DND-41 (cell line): ENCODE results near the gene CGB5.
"Not testable (repeated sequence)": the region's sequence is repeated elsewhere in the genome, so short reads cannot be mapped to it uniquely, and the experiment has no call there.

Experiments used
- ATAC-seq: fragments of 200-7000 bp; cut with Tn5 transposase; 3 replicates; pipeline ENCODE4 v1.9.1; 2021; ENCODE audit warnings: low read depth; ENCODE audit not compliant: insufficient read depth
- DNase-seq: peaks from one replicate; pipeline ENCODE4 v3.0.0-alpha.2; 2020
- H2AFZ ChIP-seq: 2 replicates; pipeline ENCODE4 v1.6.0; 2012; ENCODE audit warnings: low read depth, low read length
- H3K27ac ChIP-seq: 2 replicates; pipeline ENCODE4 v1.5.1; 2012; ENCODE audit warnings: low read length, inconsistent platforms
- H3K27me3 ChIP-seq: fragments of 200-600 bp; sonication (generic); 2 replicates; pipeline ENCODE4 v1.6.0; 2012; ENCODE audit warnings: low read length, mild to moderate bottlenecking, inconsistent platforms; ENCODE audit not compliant: insufficient read depth, poor library complexity
- H3K36me3 ChIP-seq: 2 replicates; pipeline ENCODE4 v1.5.1; 2012; ENCODE audit warnings: low read length, inconsistent platforms; ENCODE audit not compliant: insufficient read depth
- H3K4me1 ChIP-seq: 2 replicates; pipeline ENCODE4 v1.5.1; 2012; ENCODE audit warnings: mild to moderate bottlenecking, low read length; ENCODE audit not compliant: insufficient read depth
- H3K4me2 ChIP-seq: 2 replicates; pipeline ENCODE4 v1.6.0; 2012; ENCODE audit warnings: mild to moderate bottlenecking, moderate library complexity, low read length, inconsistent platforms; ENCODE audit not compliant: insufficient read depth
- H3K4me3 ChIP-seq, 2 experiments: fragments of 200-600 bp in 1 of 2; shearing (Covaris generic) in 1 of 2; 2 replicates each; pipeline ENCODE4 v1.5.1; 2012 to 2016; ENCODE audit warnings: inconsistent platforms in 2 of 2, low read length in 2 of 2, mild to moderate bottlenecking in 2 of 2, low read depth in 1 of 2, moderate library complexity in 1 of 2
- H3K79me2 ChIP-seq: 2 replicates; pipeline ENCODE4 v1.6.0; 2012; ENCODE audit warnings: low read length, inconsistent platforms; ENCODE audit not compliant: insufficient read depth
- H3K9ac ChIP-seq: 2 replicates; pipeline ENCODE4 v1.6.0; 2012; ENCODE audit warnings: low read depth, mild to moderate bottlenecking, inconsistent platforms, low read length, moderate library complexity
- H3K9me3 ChIP-seq: 2 replicates; pipeline ENCODE4 v1.5.1; 2012; ENCODE audit warnings: low read length, moderate library complexity, mild to moderate bottlenecking, inconsistent platforms; ENCODE audit not compliant: insufficient read depth, severe bottlenecking
- H4K20me1 ChIP-seq: 2 replicates; pipeline ENCODE4 v1.6.0; 2012; ENCODE audit warnings: low read length; ENCODE audit not compliant: insufficient read depth
- CTCF ChIP-seq: IDR thresholded peaks from 2 replicates; pipeline ENCODE4 v1.5.1; 2012; ENCODE audit warnings: borderline replicate concordance, low read length, moderate library complexity, mild to moderate bottlenecking; ENCODE audit not compliant: poor library complexity, severe bottlenecking; ENCODE audit errors: extremely low read depth
- EZH2 ChIP-seq: IDR thresholded peaks from 3 replicates; pipeline ENCODE4 v1.6.1; 2012; ENCODE audit warnings: borderline replicate concordance, low read depth, mild to moderate bottlenecking, moderate library complexity, low read length, inconsistent platforms; ENCODE audit not compliant: severe bottlenecking

Gene CGB5

GRCh38 chr19:49042177-49042576, 1.5 kb upstream of the CGB5 start:
- no peak overlapping the region for H3K9ac ChIP-seq
- ATAC-seq (no peak), DNase-seq (no peak)
- H4K20me1 ChIP-seq: no peaks in the 10 kb centered on the region
- H3K79me2 ChIP-seq: no peaks in the 10 kb centered on the region
- H3K4me2 ChIP-seq: no peak overlapping the region
- H3K4me1 ChIP-seq: no peaks in the 10 kb centered on the region
- H3K27me3 ChIP-seq: no peaks in the 10 kb centered on the region
- H3K4me3 ChIP-seq: no peak overlapping the region
- H2AFZ ChIP-seq: no peak overlapping the region
- no peaks in the 10 kb centered on the region for H3K36me3 ChIP-seq
- TF ChIP-seq CTCF: no peak
- no peak for TF ChIP-seq EZH2
- H3K27ac ChIP-seq: no peak overlapping the region
- H3K9me3 ChIP-seq: no peaks in the 10 kb centered on the region

GRCh38 chr19:49042666-49043065, 982 bp upstream of the CGB5 start:
- H3K36me3 ChIP-seq, ATAC-seq: not testable (repeated sequence)

GRCh38 chr19:49049011-49049410, 5.4 kb downstream of the CGB5 start, which contains the start of gene CGB8:
TSS of gene CGB8 (minus strand) at chr19:49049111. CDS start at chr19:49048739, 372 bp downstream.
- H3K4me2 ChIP-seq, H3K36me3 ChIP-seq, H3K9ac ChIP-seq, H3K4me1 ChIP-seq, H3K4me3 ChIP-seq, ATAC-seq, H4K20me1 ChIP-seq, H2AFZ ChIP-seq, DNase-seq, H3K27ac ChIP-seq, H3K9me3 ChIP-seq, H3K79me2 ChIP-seq, H3K27me3 ChIP-seq: not testable (repeated sequence)

More at GRCh38 chr19:49042666-49043065, 982 bp upstream of the CGB5 start:
- not testable (repeated sequence) for H3K27me3 ChIP-seq, H3K27ac ChIP-seq, H3K79me2 ChIP-seq, H4K20me1 ChIP-seq, DNase-seq, H2AFZ ChIP-seq, H3K9ac ChIP-seq, H3K4me3 ChIP-seq, H3K4me1 ChIP-seq, H3K4me2 ChIP-seq, H3K9me3 ChIP-seq

- H3K4me1 ChIP-seq, H3K27ac ChIP-seq: not testable (repeated sequence)
Observed at GRCh38 chr19:49049834-49050233, 6.2 kb downstream of the CGB5 start.

GRCh38 chr19:49050376-49051033, 6.9 kb downstream of the CGB5 start:
- not testable (repeated sequence) for H3K4me1 ChIP-seq, H3K79me2 ChIP-seq, H3K9me3 ChIP-seq, H3K27me3 ChIP-seq, H2AFZ ChIP-seq, H3K27ac ChIP-seq, H3K4me2 ChIP-seq, H3K4me3 ChIP-seq, H4K20me1 ChIP-seq, DNase-seq, H3K36me3 ChIP-seq, ATAC-seq, H3K9ac ChIP-seq

More at GRCh38 chr19:49049834-49050233, 6.2 kb downstream of the CGB5 start:
- not testable (repeated sequence) for H3K4me3 ChIP-seq, H2AFZ ChIP-seq, DNase-seq, ATAC-seq, H3K4me2 ChIP-seq, H3K9me3 ChIP-seq, H3K27me3 ChIP-seq, H3K9ac ChIP-seq, H3K36me3 ChIP-seq, H3K79me2 ChIP-seq, H4K20me1 ChIP-seq
